Choroid plexus epithelial cell (primary cell): ENCODE data around the gene PARD3B.

ENCODE experiments used
- DNase-seq: peaks from one replicate; pipeline ENCODE4 v3.0.0-alpha.2; 2010; ENCODE audit warnings: low read depth
- H3K4me3 ChIP-seq: 2 replicates; pipeline ENCODE4 v1.5.1; 2011; ENCODE audit warnings: low read depth, mild to moderate bottlenecking, control low read depth, low read length, moderate library complexity
- CTCF ChIP-seq: conservative IDR thresholded peaks from 2 replicates; pipeline ENCODE4 v1.5.1; 2011; ENCODE audit warnings: low read depth, mild to moderate bottlenecking, control low read depth, inconsistent platforms, low read length, moderate library complexity

PARD3B gene

DNA sequence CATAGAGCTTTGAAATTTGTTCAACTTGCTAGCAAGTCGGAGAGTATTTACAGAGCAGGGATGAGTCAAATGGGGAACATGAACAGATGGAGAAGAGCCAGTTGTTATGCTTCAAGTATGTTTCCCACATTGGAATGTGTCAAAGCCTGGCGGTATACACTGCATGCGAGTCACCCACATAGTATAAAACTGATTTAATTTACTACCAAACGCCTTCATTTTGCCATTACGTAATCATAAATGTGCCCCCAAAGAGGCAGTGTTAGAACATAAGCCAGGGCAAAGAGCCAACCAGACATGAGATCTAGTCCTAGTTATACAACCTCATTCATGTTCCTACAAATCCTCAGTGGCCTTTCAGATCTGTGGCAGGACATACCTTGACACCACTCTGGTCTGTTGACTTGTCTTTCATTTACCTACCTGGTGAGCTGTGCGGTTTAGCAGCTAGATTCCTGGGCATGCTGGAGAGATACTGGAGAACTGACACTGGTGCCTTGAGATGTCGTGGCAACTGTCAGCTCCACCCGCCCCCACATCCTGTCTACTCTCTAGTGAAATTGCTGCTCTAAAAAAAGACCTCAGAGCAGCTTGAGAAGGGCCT, 1115.3 kb downstream of the PARD3B start:
- DNase-seq, result peak; percentile 91
- no peak overlapping the region for H3K4me3 ChIP-seq
- TF ChIP-seq CTCF, result no peak

DNA sequence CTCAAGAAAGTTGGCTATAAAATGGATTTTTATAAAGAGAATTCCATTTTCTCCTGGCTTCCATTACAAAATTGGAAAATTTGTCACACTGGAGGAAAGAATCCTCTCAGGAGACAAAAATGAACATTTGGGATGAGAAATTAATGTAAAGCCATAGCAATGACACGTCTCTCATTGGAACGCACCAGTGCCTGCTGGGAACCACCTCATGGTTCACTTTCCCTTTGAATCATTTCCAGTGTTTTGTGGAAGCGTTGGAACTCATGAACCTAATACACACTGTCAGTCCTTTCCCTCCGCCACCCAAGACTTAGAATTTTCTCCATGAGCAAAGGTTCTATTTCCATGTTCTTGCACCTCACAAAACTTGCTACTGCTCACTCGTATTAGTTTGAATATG, 1116.0 kb downstream of the PARD3B start:
- no peak for TF ChIP-seq CTCF
- DNase-seq, result no peak
- no peak overlapping the region for H3K4me3 ChIP-seq

- no peak overlapping the region for H3K4me3 ChIP-seq
- no peak for DNase-seq
- TF ChIP-seq CTCF, result no peak
Measured at GRCh38 chr2:205662206-205662965, 1117.1 kb downstream of the PARD3B start.

DNA sequence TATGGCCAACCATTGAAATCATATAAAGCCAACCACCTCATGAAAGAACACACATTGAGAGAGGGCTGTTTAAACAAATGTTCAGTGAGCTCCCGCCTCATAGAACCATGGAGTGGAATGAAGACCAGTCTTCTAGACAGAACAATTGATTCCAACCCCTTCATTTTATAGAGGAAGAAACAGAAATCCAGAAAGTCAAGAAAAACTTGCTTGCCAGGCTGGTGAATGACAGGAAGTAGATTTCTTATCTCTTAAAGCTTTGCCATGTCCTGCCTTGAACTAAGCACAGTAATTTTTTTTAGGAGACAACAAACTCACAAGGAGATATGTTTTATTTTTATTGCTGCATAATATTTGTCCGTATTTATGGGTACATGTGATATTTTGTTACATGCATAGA, 1120.5 kb downstream of the PARD3B start:
- no peak overlapping the region for H3K4me3 ChIP-seq
- no peak for DNase-seq
- TF ChIP-seq CTCF, result no peak
